DMS53 (cell line): ENCODE data around the gene CNTNAP2.
A peak's percentile ranks its signal among the peaks of the same experiment; 100 is the strongest.

Experiments used
- DNase-seq: peaks from one replicate; lab custom pipeline; 2025; lab: John Stamatoyannopoulos, UW

The CNTNAP2 gene

GRCh38 chr7:147937428-147937827 is 1820.8 kb downstream of the CNTNAP2 start:
- peak; percentile 69 for DNase-seq

GRCh38 chr7:147941381-147941780 is 1824.8 kb downstream of the CNTNAP2 start:
- no peak for DNase-seq

GRCh38 chr7:147944321-147944720 is 1827.7 kb downstream of the CNTNAP2 start:
- DNase-seq: no peak

- DNase-seq: no peak
Measured at GRCh38 chr7:147952918-147953317, 1836.3 kb downstream of the CNTNAP2 start.

GRCh38 chr7:147968046-147968610 is 1851.5 kb downstream of the CNTNAP2 start:
- no peak for DNase-seq

GRCh38 chr7:147971606-147972110 is 1855.1 kb downstream of the CNTNAP2 start:
- DNase-seq: no peak

- DNase-seq: no peak
Measured at GRCh38 chr7:147978201-147978600, 1861.6 kb downstream of the CNTNAP2 start.

GRCh38 chr7:147978651-147979050 is 1862.0 kb downstream of the CNTNAP2 start:
- no peak for DNase-seq

- DNase-seq: no peak
Measured at GRCh38 chr7:147980826-147981813, 1864.5 kb downstream of the CNTNAP2 start.

- no peak for DNase-seq
Measured at GRCh38 chr7:147982307-147982706, 1865.7 kb downstream of the CNTNAP2 start.

- DNase-seq: no peak
Measured at GRCh38 chr7:147984265-147984664, 1867.7 kb downstream of the CNTNAP2 start.

- no peak for DNase-seq
Measured at GRCh38 chr7:147990079-147990478, 1873.5 kb downstream of the CNTNAP2 start.

GRCh38 chr7:147990942-147991341 is 1874.3 kb downstream of the CNTNAP2 start:
- peak; percentile 49 for DNase-seq

- DNase-seq: no peak
Measured at GRCh38 chr7:147992698-147993097, 1876.1 kb downstream of the CNTNAP2 start.

GRCh38 chr7:147997636-147998035 is 1881.0 kb downstream of the CNTNAP2 start:
- no peak for DNase-seq

- DNase-seq: no peak
Measured at GRCh38 chr7:147999962-148000361, 1883.4 kb downstream of the CNTNAP2 start.

GRCh38 chr7:148011753-148012152 is 1895.2 kb downstream of the CNTNAP2 start:
- DNase-seq: no peak

GRCh38 chr7:148014001-148014400 is 1897.4 kb downstream of the CNTNAP2 start:
- DNase-seq: no peak

GRCh38 chr7:148014541-148014940 is 1897.9 kb downstream of the CNTNAP2 start:
- DNase-seq: peak; percentile 61

GRCh38 chr7:148017126-148017525 is 1900.5 kb downstream of the CNTNAP2 start:
- no peak for DNase-seq

- DNase-seq: no peak
Measured at GRCh38 chr7:148020679-148021078, 1904.1 kb downstream of the CNTNAP2 start.

GRCh38 chr7:148021507-148022045 is 1905.0 kb downstream of the CNTNAP2 start:
- no peak for DNase-seq

- no peak for DNase-seq
Measured at GRCh38 chr7:148022832-148023231, 1906.2 kb downstream of the CNTNAP2 start.
